HepG2 (cell line): ENCODE data around the gene SLC13A3. TPM values are rescaled to one million over a fixed set of nuclear protein-coding genes. Genes with fewer than 3 reads are reported as not detected.
A peak's percentile ranks its signal among the peaks of the same experiment; 100 is the strongest.

Experiments used
- GATAD1 ChIP-seq: IDR thresholded peaks from 2 replicates; pipeline ENCODE4 v1.6.1; 2016; ENCODE audit warnings: missing genetic modification reagents, missing compliant biosample characterization
- GFI1 ChIP-seq: sonication (generic); formaldehyde crosslinking; IDR thresholded peaks from 2 replicates; pipeline ENCODE4 v1.5.0; 2020; ENCODE audit warnings: missing genetic modification reagents, mild to moderate bottlenecking, borderline replicate concordance
- MATR3 ChIP-seq: sonication (generic); formaldehyde crosslinking; IDR thresholded peaks from 2 replicates; pipeline ENCODE4 v1.4.0; 2020; ENCODE audit warnings: missing genetic modification reagents
- RBFOX2 ChIP-seq: fragments of 200-400 bp; formaldehyde crosslinking; IDR thresholded peaks from 2 replicates; pipeline ENCODE4 v1.6.1; 2017; ENCODE audit warnings: low read depth, mild to moderate bottlenecking, low read length
- SNAPC2 ChIP-seq: sonication (generic); formaldehyde crosslinking; IDR thresholded peaks from 2 replicates; pipeline ENCODE4 v1.8.1; 2022; ENCODE audit warnings: mild to moderate bottlenecking, missing genetic modification reagents
- TAF1 ChIP-seq: sonication (generic); formaldehyde crosslinking; IDR thresholded peaks from 2 replicates; pipeline ENCODE4 v1.4.0; 2020; ENCODE audit warnings: missing genetic modification reagents
- ZBTB40 ChIP-seq, 2 experiments: fragments of 450-650 bp in 1 of 2; sonication (generic) in 1 of 2; formaldehyde crosslinking in 1 of 2; IDR thresholded peaks; 2 replicates each; pipeline versions ENCODE4 v1.6.1 to v1.8.0; 2016 to 2022; ENCODE audit warnings: antibody characterized with exemption in 1 of 2, mild to moderate bottlenecking in 1 of 2, missing genetic modification reagents in 1 of 2
- ZBTB43 ChIP-seq: sonication (generic); formaldehyde crosslinking; conservative IDR thresholded peaks from 2 replicates; pipeline ENCODE4 v1.4.0; 2020; ENCODE audit warnings: missing genetic modification reagents
- ZNF414 ChIP-seq: sonication (generic); formaldehyde crosslinking; IDR thresholded peaks from 2 replicates; pipeline ENCODE4 v1.5.0; 2020; ENCODE audit warnings: missing genetic modification reagents
- ZNF569 ChIP-seq: sonication (generic); formaldehyde crosslinking; IDR thresholded peaks from 2 replicates; pipeline ENCODE4 v1.5.0; 2020; ENCODE audit warnings: mild to moderate bottlenecking, missing genetic modification reagents, moderate library complexity, borderline replicate concordance
- ZNF749 ChIP-seq: sonication (generic); formaldehyde crosslinking; IDR thresholded peaks from 2 replicates; pipeline ENCODE4 v1.8.0; 2022; ENCODE audit warnings: mild to moderate bottlenecking, missing genetic modification reagents, moderate library complexity, borderline replicate concordance
- ZNF790 ChIP-seq: sonication (generic); formaldehyde crosslinking; IDR thresholded peaks from 2 replicates; pipeline ENCODE4 v1.8.0; 2022; ENCODE audit warnings: missing genetic modification reagents, mild to moderate bottlenecking, borderline replicate concordance
- polyA plus RNA-seq, 8 experiments: library from polyadenylated mRNA; depleted of rRNA in 3 of 8; stranded (reverse) in 7 of 8; unstranded in 1 of 8; fragments of >200 nt; fragmentation: Illumina TruSeq in 4 of 8; extraction: Trizol in 4 of 8; gene quantifications; 2 replicates each; pipeline versions ENCODE4 v1.2.1 to v1.2.3, GENCODE V29; 2011 to 2016; ENCODE audit warnings: low read depth in 4 of 8, missing spikeins in 1 of 8, mixed read lengths in 1 of 8; ENCODE audit not compliant: insufficient read depth in 1 of 8
- total RNA-seq, 5 experiments: library from RNA; depleted of rRNA; stranded (reverse); fragments of >200 nt; fragmentation: Illumina TruSeq; extraction: Trizol; gene quantifications; 2 replicates each; pipeline ENCODE4 v1.2.3, GENCODE V29; 2016; ENCODE audit warnings: low read depth in 1 of 5
- TF ChIP-seq, protein P1 (sequence below): sonication (generic); formaldehyde crosslinking; IDR thresholded peaks from 2 replicates; pipeline ENCODE4 v1.4.0; 2020; ENCODE audit warnings: low read depth, mild to moderate bottlenecking, missing genetic modification reagents
- TF ChIP-seq, protein P2 (sequence below): sonication (generic); formaldehyde crosslinking; IDR thresholded peaks from 2 replicates; pipeline ENCODE4 v1.5.0; 2020; ENCODE audit warnings: mild to moderate bottlenecking, missing genetic modification reagents, moderate library complexity

The SLC13A3 gene
- total and polyA plus RNA-seq, 2 of the 13 experiments (the other 11 are each of a cell fraction or from before 2014, with no cell fraction given): 66.5 to 76.0 TPM

DNA sequence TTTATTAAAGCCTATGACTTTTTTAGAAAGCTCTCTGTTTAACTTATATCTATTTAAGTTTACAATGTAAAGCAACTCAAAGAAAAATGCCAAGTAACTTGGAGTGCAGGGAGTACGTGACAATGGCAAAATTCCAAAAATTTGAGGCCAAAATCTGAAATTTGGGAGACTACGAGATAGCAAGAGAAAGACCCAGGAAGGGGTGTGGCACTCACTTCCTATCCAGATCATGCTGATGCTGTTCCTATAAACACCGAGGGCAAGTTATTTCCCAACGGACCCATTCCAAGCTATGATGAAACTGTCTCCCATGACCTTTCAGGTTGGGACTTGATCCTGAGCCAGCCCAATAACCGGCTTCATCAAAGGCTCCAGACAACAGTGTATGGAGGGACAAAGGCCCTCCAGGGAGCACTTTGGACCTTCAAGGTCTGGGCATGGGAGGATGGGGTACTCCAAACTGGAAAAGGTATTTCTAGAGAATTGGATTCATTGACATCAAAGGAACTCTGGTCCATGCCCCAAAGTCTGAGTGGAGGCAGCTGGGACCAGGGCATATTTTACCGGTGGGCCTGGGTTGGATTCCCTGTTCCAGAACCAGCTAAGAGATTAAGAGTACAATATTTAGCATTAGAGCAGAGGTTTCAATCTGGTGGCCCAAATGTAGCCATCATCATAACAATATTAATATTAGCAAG, 15.7 kb upstream of the SLC13A3 start (continued):
- TF ChIP-seq ZBTB40 (IDR thresholded peaks at IDR 0.05): no peak
- TF ChIP-seq ZBTB40 (CRISPR knock-in tag; IDR thresholded peaks at IDR 0.05): peak; percentile 90; the same call in 1 of the 2 replicates
- TF ChIP-seq ZNF749 (CRISPR knock-in tag): peak; percentile 44; the same call in 1 of the 2 replicates
- TF ChIP-seq SNAPC2 (CRISPR knock-in tag): peak; percentile 97
- TF ChIP-seq RBFOX2: peak; percentile 54
- TF ChIP-seq GATAD1 (CRISPR knock-in tag): peak; percentile 85
- TF ChIP-seq ZNF569 (CRISPR knock-in tag): peak; percentile 95; the same call in 1 of the 2 replicates
- peak; percentile 98 for TF ChIP-seq GFI1 (CRISPR knock-in tag)
- TF ChIP-seq, protein P1, sequence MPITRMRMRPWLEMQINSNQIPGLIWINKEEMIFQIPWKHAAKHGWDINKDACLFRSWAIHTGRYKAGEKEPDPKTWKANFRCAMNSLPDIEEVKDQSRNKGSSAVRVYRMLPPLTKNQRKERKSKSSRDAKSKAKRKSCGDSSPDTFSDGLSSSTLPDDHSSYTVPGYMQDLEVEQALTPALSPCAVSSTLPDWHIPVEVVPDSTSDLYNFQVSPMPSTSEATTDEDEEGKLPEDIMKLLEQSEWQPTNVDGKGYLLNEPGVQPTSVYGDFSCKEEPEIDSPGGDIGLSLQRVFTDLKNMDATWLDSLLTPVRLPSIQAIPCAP: no peak
- peak; percentile 82 for TF ChIP-seq ZNF414 (CRISPR knock-in tag)
- no peak for TF ChIP-seq ZNF790 (CRISPR knock-in tag)
- TF ChIP-seq TAF1 (CRISPR knock-in tag): no peak; the same call in none of the 2 replicates
- no peak for TF ChIP-seq MATR3 (CRISPR knock-in tag)
- TF ChIP-seq, protein P2, sequence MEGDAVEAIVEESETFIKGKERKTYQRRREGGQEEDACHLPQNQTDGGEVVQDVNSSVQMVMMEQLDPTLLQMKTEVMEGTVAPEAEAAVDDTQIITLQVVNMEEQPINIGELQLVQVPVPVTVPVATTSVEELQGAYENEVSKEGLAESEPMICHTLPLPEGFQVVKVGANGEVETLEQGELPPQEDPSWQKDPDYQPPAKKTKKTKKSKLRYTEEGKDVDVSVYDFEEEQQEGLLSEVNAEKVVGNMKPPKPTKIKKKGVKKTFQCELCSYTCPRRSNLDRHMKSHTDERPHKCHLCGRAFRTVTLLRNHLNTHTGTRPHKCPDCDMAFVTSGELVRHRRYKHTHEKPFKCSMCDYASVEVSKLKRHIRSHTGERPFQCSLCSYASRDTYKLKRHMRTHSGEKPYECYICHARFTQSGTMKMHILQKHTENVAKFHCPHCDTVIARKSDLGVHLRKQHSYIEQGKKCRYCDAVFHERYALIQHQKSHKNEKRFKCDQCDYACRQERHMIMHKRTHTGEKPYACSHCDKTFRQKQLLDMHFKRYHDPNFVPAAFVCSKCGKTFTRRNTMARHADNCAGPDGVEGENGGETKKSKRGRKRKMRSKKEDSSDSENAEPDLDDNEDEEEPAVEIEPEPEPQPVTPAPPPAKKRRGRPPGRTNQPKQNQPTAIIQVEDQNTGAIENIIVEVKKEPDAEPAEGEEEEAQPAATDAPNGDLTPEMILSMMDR: no peak
- TF ChIP-seq ZBTB43 (CRISPR knock-in tag): peak; percentile 96
